HG02623 (cell line): ENCODE measurements around the gene SRGAP2B.
A peak's percentile ranks its signal among the peaks of the same experiment; 100 is the strongest.
"Not testable (repeated sequence)": the region's sequence is repeated elsewhere in the genome, so short reads cannot be mapped to it uniquely, and the experiment has no call there.

Experiments
- ATAC-seq: cut with Tn5 transposase; IDR thresholded peaks from one replicate; pipeline ENCODE4 v1.9.1; 2021; ENCODE audit warnings: moderate library complexity; ENCODE audit not compliant: unreplicated experiment

Gene SRGAP2B

DNA sequence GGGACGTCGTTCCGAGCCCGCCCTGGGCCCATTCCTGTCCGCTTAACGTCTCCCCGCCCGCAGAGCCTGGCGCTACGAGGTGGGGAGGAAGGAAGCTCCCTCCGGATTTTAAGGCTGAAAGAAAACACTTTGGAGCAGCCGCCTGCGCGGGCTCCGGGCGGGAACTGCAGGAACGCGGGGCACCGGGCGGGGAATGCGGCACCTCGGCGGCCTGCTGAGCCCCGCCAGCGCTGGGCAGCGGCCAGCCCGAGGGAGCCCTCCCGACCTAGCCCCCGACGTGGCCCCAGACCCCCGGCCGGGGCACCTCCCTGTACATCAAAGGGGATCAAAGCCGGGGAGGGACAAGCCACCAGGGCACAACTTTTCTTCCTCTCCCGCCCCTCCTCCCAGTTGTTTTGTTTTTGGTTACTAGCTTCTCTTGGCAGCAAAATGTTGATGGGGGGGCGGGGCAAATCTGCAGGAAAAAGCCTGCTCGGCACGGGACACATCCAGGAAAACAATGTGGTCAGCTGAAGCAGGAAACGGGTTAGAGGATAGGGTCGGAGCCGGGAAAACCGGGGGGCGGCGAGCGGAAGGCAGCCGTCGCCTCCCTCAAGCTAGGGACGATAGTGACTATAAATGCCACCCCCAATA is 1.5 kb downstream of the SRGAP2B start:
- ATAC-seq = not testable (repeated sequence)

DNA sequence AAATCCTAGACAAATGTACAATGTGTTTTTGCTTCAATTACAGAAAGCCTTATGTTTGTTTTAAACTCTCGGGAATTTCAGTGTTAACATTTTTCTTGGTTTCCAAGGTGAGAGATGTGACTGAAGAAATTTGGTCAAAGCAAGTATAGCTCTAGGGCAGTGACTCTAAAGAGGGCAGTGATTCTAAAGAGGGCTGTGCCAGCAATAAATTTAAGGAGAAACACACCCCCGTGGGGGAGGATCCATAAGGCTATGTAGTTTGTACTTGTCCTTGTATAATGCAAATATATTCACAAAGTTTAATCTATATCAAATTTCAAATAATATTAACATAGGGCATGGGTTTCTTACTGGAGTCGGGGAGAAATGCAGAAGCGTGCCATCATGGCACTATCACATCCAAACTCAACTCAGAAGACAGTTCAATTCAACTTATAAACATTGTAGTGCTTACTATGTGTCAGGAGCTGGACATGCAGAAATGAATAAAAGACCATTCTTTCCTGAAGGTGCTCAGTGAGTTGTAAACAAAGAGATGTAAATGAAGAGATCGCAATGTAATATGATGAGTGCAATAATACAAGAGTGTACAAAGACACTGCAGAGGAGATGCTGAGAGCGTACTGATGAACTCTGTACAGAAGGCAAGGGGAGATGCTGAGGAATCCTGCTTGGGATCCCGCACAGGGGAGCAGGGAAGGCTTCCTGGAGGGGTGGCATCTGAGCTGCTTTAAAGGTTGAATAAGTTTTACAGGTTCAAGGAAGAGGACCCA is 12.5 kb downstream of the SRGAP2B start:
- ATAC-seq = not testable (repeated sequence)

DNA sequence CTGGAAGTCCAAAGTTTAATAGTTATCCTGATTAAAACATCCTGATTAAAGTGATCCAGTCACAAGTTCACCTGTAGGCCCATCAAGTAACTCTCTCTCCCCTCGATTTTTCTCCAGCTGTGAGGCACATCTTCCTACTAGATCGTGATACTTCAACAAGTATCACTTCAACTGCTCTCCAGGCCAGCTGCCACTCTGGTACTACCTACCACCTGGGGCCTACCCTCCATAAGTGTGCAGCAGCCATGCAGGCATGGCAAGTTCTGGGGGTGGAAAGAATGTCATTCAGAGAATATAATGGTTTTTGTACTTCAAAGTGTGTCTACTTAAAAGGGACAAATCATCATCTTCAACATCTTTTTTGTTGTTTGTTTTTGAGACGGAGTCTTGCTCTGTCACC is 14.9 kb downstream of the SRGAP2B start:
- ATAC-seq = not testable (repeated sequence)

DNA sequence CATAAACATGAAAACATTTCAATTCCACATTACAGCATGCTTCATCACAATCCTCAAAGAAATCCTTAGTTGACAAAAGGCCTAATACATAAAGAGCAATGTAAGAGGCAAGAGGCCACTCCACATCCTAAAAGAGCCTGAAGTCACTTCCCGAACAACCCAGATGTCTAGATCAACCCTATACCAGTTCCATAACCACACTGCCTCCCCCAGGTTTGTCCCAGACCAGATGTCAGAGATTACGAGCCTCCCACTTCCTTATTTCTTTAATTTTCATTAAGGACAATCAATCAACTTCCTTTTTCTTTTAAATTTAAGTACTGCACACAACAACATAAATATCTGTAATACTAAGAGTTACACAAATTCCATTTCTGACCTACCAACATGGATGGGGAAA is 15.4 kb downstream of the SRGAP2B start:
- not testable (repeated sequence) for ATAC-seq

DNA sequence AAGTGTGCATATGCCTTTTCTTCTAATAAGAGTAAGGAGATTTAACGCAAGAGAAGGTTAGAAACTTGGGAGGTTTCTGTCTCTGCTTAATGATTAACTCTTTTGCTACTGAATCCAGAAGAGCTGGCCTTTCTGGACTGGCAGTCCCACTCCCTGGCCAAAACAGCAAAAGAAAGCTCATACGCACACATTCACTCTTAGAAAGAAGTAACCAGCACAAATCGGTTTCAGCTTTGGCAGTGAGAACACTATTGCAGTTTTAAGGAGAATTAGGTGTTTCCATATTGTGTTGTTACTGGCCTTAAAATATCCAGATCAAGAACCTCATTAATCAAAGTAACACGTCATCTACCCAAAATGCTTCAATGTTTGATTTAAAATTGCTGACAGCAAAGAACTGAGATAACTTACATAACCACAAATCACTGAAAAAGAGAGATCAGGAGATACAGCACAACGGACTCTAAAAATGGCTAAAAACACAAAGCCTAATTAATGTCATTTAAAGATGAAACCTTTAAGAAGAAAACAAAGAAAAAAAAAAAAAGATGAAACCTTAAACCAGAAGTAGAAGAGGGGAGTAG is 16.2 kb downstream of the SRGAP2B start:
- ATAC-seq = not testable (repeated sequence)

DNA sequence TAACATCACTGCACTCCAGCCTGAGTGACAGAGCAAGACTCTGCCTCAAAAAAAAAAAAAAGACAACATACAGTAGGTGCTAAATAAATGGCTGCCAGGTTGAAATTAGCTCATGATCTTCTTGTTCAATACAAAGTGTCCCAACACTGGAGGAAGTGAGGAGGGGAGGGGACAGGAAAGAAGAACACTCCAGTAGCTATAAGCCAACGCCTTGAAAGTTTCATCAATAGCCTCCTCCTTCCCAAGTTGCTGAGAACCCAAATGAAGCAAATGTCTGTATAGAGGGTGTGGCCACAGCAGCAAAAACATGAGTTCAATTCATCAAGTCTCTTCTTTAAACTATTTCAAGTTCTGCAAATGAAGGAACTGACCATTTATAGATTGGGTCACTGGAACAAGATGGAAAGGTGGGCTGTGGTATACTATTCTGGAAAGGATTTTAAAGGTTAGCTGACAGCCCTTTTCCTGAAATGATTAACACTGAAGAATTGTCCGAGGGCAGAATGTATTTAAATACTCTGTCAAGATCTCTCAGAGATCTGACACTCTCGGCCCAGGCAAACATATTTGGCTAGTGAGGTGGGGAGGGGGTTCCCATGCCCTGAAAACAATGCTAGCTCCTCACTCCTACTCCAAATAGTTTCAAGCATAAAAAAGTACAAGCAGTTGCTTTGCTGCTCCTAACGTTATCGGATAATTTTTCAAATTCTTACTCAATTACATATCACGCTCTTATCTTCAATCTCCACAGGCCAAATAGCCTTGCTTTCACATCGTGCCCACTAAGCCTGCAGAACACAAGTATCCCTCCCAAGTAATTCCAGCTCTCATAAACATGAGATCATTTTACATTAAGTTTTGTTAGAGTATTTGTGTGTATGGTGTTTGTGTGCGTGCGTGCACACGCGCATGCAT is 17.0 kb downstream of the SRGAP2B start:
- not testable (repeated sequence) for ATAC-seq

DNA sequence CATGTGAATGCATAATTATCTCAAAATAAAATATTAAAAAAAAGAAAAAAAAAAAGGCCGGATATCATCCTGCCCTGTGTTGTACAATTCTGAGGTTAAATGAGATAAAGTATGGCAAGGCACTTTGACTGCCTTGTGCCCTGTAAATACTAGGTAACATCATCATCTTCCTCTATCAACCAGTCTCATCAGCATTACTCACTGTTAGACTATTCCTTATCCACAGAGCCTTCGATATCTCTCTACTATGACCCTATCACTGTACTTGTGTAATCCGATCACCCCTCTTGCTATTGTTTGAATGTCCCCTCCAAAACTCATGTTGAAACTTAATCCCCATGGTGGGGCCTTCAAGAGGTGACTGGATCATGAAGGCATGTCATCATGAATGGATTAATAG is 18.3 kb downstream of the SRGAP2B start:
- ATAC-seq = not testable (repeated sequence)

DNA sequence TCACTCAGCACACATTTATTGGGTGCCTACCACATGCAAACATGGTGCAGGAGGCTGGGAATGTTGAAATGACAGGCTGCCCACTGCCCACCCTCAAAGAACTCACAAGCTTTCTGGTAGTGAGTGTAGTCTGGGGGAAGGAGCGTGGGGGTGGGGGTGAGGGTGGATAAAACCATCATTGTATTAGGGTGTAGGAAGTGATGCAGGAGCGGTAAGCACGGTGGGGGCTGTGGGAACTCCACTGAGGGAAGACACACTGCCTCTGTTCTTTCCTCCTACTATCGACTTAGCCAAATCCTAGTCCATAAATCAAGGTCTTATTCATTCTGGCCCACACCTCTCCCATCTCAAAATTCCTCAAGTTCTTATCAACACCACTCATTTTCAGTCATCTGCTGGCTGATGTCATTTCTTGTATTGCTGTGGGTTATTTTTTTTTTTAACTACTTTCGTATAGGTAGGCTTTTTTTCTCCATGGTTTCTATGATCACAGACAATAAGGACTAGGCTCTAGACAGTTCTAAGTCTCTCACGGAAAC is 21.0 kb downstream of the SRGAP2B start:
- not testable (repeated sequence) for ATAC-seq

DNA sequence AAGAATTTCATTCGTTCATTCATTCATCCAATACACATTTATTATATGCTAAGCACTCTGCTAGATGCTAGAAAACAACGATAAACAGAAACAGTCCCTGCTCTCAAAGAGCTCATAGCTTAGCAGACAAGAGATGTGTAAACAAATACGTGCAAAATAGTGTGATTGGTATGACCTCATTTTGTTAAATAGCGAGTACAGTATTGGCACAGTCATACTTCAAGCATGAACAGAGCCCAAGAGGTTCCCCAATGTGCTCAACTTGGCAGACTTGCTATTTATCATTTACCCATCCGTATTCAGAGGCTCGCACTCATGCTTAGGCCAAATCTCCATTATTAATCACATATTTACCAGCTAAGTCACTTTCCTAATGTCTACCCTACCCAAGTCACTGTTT is 23.6 kb downstream of the SRGAP2B start:
- ATAC-seq = not testable (repeated sequence)

DNA sequence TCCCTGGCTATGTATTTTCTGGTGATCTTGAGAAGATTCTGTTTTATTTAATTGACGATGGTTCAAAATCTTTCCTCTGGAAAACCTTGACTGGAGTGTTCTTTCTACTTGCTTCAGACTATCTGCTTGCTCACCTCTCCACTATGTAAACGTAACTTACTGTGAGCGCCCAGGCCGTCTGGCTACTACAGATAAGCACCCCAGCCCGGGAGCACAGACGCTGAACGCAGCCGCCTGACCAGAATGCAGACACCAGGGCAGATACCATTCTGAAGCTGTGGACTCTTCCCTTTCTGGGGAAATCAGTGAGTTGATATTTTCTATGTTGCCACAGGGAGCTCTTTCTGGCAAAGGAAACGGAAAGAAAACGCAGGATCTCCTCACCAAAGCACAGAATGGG is 28.6 kb downstream of the SRGAP2B start:
- not testable (repeated sequence) for ATAC-seq

DNA sequence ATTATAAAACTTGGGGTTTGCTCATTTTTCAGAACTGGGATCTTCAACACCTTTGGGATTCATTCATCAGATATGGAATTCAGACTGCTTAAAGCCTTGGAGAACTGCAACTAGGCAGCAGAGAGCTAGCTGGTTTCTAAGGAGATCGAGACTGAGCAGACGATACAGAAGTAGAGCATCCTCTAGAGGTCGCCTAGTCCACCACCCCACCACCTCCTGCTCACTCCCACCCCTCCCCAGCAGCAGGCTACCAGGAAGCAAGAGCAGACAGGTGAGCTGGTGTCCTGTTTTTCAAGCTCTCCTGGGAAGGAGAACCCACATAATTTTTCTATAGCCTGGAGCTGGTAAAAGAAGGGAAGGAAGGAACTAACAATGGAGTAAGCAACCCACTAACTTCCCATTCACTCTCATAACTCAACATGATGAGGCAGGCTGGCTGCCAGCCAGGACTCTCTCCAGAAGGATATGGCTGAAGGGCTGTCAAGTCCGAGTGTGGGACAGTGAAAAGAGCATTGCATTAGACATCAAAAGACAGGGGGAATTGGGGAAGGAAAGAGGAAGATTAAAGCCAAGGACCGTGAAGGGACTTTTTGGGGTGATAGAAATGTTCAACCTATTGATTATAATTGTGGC is 29.8 kb downstream of the SRGAP2B start:
- ATAC-seq = peak; percentile 58

DNA sequence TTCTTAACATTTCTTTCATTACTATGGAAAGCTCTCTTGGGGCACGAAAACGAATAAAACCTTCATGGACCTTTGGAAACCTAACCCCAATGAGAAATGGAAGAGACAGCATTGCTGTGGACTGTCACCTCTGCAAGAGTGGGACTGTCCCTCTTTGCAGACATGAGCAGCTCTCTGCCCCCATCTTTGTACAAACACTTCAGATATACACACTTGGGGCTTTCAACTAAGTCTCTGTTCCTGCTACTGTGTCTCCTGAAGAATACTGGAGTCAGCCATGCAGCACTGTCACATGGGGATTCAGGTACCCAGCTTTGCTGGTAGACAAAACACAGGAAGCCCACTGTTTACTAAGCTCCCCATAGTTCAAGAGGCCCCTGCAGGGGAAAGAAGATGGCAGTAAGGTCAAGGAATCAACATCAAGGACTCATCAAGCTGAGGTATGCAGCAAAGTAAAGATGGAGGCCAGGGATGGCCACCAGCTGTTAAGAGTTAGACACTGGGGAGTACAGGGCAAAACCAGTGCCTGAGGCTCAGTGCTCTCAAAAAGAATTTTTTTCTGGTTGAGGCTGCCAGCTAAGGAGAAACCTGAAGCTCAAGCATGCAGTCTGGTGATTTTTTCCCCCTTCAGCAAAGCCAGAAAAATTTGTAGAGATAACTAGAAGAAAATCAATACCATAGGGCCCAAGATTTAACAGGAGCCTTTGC is 31.0 kb downstream of the SRGAP2B start:
- not testable (repeated sequence) for ATAC-seq

DNA sequence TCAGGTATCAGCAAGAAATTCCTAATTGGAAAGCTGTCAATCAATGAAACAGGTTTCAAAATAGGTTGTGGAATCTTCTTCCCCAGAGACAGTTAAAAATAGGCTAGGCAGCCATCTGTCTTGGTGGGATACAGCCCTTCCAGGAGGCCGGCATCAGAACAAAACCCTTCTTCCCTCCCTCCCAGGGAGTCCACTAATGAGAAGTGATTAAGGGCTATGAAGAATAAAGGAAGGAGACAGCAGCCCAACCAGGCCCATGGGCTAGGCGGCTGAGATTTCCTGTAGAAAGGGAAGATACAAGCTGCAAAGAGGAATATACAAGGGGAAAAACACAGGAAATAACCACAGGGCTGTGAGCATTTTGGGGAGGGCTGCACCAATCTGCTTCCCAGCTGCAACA is 31.8 kb downstream of the SRGAP2B start:
- ATAC-seq = not testable (repeated sequence)

DNA sequence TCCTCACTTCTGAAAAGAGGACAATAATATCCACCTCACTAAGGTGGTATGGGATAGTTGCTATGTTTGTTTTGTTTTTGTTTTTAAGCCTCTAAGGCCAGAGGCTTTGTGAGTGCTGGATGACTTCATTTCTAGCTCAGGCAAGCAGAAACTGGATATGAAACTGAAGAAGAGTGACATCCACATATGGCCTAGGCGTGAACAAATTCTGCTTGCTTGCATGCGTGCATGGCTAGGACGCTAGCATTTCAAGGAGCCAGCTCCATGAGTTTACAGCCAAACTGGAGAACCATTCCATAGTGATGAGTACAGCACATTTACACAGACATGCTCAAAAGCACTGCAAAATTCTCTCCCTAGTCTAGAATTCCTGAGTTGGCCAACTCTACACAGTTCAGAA is 36.9 kb downstream of the SRGAP2B start:
- not testable (repeated sequence) for ATAC-seq

DNA sequence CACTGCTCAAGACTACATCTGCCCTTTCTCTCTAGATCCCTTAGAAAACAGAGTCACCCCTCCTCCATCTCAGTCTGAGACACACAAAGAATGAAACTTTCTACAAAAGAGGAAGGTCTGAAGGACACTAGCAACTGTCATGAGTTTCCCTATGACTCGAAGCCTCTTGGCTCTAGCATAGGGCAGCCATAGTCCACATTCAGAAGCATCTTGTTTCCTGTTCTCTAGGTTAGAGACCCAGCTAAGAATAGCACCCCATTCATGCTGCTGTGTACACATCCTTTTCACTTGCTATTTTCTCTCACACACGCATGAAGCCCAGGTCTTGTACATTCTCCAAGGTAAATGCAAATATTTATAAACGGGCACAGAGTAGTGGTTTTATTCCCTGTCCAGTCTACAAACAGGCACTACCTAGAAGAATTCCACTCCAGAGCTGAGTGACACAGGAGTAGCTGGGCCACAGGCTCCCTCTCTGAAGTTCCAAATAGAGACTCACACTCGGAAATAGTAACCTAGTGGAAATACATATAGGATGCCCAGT is 39.8 kb downstream of the SRGAP2B start:
- peak; percentile 98 for ATAC-seq

DNA sequence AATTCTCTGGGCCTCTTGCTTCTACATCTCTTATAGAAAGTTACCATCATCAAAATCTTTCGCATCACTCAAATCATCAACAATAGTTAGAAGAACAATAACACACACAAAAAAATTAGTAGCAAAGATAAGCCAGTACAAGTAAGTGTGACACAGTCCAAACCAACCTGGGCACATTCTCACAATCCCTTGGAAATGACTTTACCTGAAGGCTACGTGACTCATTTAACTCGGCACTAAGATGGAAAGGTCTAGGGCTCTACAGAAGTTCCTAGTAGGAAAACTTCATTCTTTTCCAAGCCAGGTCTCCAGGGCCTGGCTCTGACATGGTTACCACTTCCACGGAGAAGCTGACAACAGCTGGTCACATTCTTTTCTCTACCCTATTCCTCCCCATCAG is 41.7 kb downstream of the SRGAP2B start:
- ATAC-seq = not testable (repeated sequence)

DNA sequence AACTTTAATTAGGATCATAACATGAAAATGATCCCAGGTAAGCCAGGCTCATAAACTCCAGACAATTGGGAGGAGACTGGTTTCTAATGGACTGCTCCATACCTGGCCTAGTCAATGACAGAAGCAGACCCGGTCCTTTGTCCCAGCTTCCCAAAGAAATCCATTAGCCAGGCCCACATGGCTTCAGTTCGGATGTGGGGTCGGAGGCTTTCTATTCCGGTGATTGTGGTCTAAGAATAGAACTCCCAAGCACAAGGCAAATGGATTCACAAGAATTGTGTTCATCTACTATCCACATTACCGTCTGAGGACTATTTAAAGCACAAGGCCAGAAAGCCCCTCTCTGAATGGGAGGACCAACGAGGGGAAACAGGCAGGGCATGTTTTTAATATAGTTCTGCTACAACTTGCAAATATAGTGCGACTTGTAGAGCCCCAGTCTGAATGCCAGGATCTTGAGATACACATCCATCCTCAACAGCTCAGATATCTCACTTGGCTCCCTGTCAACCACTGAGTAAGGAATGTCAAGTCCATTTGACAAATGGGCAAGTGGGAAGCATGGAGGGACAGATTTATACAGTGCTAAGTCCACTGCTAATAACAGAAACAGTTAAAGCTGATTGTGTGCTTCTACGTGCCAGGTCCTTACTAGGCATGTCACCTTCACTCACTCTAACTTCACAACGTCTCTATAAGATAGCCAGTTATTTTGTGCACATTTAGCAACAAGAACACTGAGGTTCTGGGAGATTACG is 42.9 kb downstream of the SRGAP2B start:
- not testable (repeated sequence) for ATAC-seq

DNA sequence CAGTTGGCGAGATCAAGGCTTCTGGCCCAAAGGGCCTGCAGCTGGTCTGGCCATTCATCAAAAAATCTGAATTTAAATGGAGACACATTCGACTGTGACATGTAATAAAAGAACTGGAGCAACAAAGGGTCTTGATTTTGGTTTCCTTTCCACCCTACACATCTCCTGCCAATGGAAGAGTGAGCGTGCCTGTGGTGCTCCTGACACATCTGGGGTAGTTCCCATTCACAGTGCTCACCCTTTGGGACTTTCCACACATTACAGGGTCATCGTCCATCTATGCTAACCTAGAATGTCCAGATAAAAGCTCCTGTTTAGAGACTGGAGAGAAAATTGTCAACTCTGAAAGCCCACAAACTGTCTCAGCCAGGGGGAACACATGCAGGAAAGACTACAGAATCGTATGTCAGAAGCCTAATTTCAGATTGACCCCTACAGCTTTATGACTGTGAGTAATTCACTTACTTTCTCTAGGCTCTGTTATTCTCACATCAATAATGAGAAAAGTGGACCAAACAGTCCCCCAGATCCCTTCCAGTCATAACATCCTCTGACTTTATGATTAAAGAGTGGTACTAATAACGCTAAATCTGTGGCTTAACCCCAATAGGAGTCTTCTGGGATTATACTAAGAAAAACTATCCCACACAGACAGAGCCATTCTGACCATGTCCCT is 46.8 kb downstream of the SRGAP2B start:
- ATAC-seq = not testable (repeated sequence)
